LNCaP clone FGC (cell line): ENCODE data around the gene CEP131.

Experiments used
- DNase-seq: peaks from one replicate; pipeline ENCODE4 v3.0.0-alpha.2; 2011; ENCODE audit warnings: low read depth
- H3K4me3 ChIP-seq: 2 replicates; pipeline ENCODE4 v1.5.1; 2011; ENCODE audit warnings: mild to moderate bottlenecking, low read depth, low read length, control low read depth
- CTCF ChIP-seq: IDR thresholded peaks from 2 replicates; pipeline ENCODE4 v1.5.1; 2012; ENCODE audit warnings: mild to moderate bottlenecking; ENCODE audit not compliant: control insufficient read depth, insufficient read depth; ENCODE audit errors: extremely low read depth

CEP131 gene

GRCh38 chr17:81163051-81163695 is 59.6 kb downstream of the CEP131 start:
- no peak for DNase-seq
- TF ChIP-seq CTCF, result no peak
- H3K4me3 ChIP-seq, result no peak overlapping the region

- no peak for TF ChIP-seq CTCF
- H3K4me3 ChIP-seq, result no peak overlapping the region
- DNase-seq, result no peak
Measured at GRCh38 chr17:81162491-81162890, 60.3 kb downstream of the CEP131 start.

- no peak for DNase-seq
- TF ChIP-seq CTCF, result no peak
- no peak overlapping the region for H3K4me3 ChIP-seq
Measured at GRCh38 chr17:81161972-81162371, 60.8 kb downstream of the CEP131 start.

DNA sequence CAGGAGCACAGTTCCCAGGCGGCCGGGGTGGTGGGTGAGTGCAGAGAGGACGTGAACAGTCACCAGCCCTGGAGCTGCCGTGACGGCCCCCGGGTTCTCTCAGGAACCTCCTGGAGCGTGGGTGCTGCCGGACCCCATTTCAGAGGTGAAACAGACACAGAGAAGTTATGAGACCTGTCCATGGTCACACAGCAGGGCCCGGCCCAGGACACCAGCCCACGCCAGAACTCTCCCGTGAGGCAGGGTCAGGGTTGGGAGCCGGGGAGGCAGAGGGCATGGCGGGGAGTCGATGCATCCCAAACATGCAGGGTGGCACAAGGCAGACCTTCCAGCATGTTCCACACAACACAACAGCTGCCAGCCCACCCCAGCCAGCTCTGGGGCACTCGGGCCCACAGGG is 61.2 kb downstream of the CEP131 start:
- H3K4me3 ChIP-seq, result no peak overlapping the region
- DNase-seq, result no peak
- no peak for TF ChIP-seq CTCF

GRCh38 chr17:81160747-81161453 is 61.9 kb downstream of the CEP131 start:
- DNase-seq, result no peak
- TF ChIP-seq CTCF, result no peak
- no peak overlapping the region for H3K4me3 ChIP-seq

DNA sequence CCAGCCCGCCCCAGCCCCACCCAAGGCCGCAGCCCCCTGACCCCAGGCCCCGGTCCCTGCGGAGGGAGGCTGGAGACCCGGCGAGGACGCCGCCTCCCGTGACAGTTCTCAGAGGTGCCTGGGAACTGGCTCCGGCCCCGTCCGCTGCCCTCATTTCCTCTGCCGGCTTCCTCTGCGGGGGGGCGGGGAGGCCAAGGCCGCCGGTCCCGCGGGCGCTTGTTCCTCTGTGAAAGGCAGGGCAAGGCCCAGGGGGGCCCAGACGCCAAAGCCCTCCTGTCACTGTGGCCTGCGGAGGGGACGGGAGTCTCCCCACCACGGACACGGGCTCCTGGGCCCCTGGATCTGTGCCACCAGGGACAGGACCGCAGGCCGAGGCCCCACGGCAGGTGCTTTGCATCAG is 62.5 kb downstream of the CEP131 start:
- no peak for DNase-seq
- no peak for TF ChIP-seq CTCF
- H3K4me3 ChIP-seq, result no peak overlapping the region
